A549 (cell line): ENCODE results near the gene SLC1A3. TPM values are rescaled to one million over a fixed set of nuclear protein-coding genes. Genes with fewer than 3 reads are reported as not detected.

ENCODE experiments used
- ATAC-seq, 2 experiments: fragments of 200-7000 bp in 1 of 2; fragments of >200 bp in 1 of 2; cut with Nextera tagmentation in 1 of 2; cut with Tn5 transposase in 1 of 2; 3 replicates each; pipeline versions ENCODE4 v1.8.0 to v1.9.1; 2018 to 2020; ENCODE audit warnings: mild to moderate bottlenecking in 1 of 2, moderate library complexity in 1 of 2
- CTCF ChIA-PET: fragments of 300-600 bp; sonication (Branson Sonifier 250); formaldehyde crosslinking; extraction: SDS; loops from one replicate; lab custom pipeline; 2021; ENCODE audit warnings: antibody characterized with exemption, inconsistent platforms; lab: Yijun Ruan, JAX
- POLR2A ChIA-PET: fragments of 350-600 bp; formaldehyde crosslinking; extraction: SDS; loops from one replicate; lab custom pipeline; 2021; ENCODE audit warnings: antibody characterized with exemption, inconsistent platforms; lab: Yijun Ruan, JAX
- DNase-seq, 2 experiments: peaks; one replicate each; pipeline versions ENCODE4 v3.0.0 to v3.0.0-alpha.2; 2011 to 2016; ENCODE audit warnings: low read depth in 1 of 2, low spot score in 1 of 2
- FAIRE-seq: peaks from 2 replicates; lab custom pipeline; 2011; peaks lifted over from hg19 to GRCh38; lab: Jason Lieb, UNC
- H3K27ac ChIP-seq, 2 experiments: fragments of >200 bp; sonication (Bioruptor Twin); formaldehyde crosslinking; 3 replicates each; pipeline ENCODE4 v1.5.1; 2016 to 2017
- H3K4me1 ChIP-seq: fragments of >200 bp; sonication (Bioruptor Twin); formaldehyde crosslinking; 3 replicates; pipeline ENCODE4 v1.6.1; 2016
- H3K4me2 ChIP-seq: fragments of >200 bp; sonication (Bioruptor Twin); formaldehyde crosslinking; 3 replicates; pipeline ENCODE4 v1.6.1; 2016
- H3K4me3 ChIP-seq: fragments of >200 bp; sonication (Bioruptor Twin); formaldehyde crosslinking; 3 replicates; pipeline ENCODE4 v1.5.1; 2016
- H3K9me3 ChIP-seq: fragments of >200 bp; sonication (Bioruptor Twin); formaldehyde crosslinking; 3 replicates; pipeline ENCODE4 v1.6.1; 2016
- BHLHE40 ChIP-seq: IDR thresholded peaks from 2 replicates; pipeline ENCODE4 v1.6.1; 2012; ENCODE audit warnings: low read depth, low read length, inconsistent platforms
- CHD2 ChIP-seq: fragments of 150-350 bp; IDR thresholded peaks from 2 replicates; pipeline ENCODE4 v1.6.1; 2014; ENCODE audit warnings: low read length; ENCODE audit not compliant: partially characterized antibody
- E2F6 ChIP-seq: IDR thresholded peaks from 2 replicates; pipeline ENCODE4 v1.6.1; 2012; ENCODE audit warnings: low read depth, borderline replicate concordance
- EHF ChIP-seq: fragments of 250-450 bp; sonication (Bioruptor Pico); IDR thresholded peaks from 2 replicates; pipeline ENCODE4 v1.5.0; 2020; ENCODE audit warnings: mild to moderate bottlenecking
- HMGXB4 ChIP-seq: fragments of 250-450 bp; sonication (Bioruptor Pico); IDR thresholded peaks from 2 replicates; pipeline ENCODE4 v1.5.0; 2021; ENCODE audit warnings: mild to moderate bottlenecking, moderate library complexity, borderline replicate concordance
- HOXB13 ChIP-seq: fragments of 250-450 bp; sonication (Bioruptor Pico); IDR thresholded peaks from 2 replicates; pipeline ENCODE4 v1.5.0; 2020; ENCODE audit warnings: low read depth, mild to moderate bottlenecking, moderate library complexity
- JUN ChIP-seq, 2 experiments: fragments of >200 bp; sonication (Bioruptor Twin); formaldehyde crosslinking; IDR thresholded peaks; 2 replicates in 1 of 2; 3 replicates in 1 of 2; pipeline ENCODE4 v1.6.1; 2016 to 2017
- NPAS2 ChIP-seq: fragments of 250-450 bp; sonication (Bioruptor Pico); IDR thresholded peaks from 2 replicates; pipeline ENCODE4 v1.8.0; 2022; ENCODE audit warnings: mild to moderate bottlenecking, moderate library complexity, borderline replicate concordance
- PBX3 ChIP-seq: IDR thresholded peaks from 2 replicates; pipeline ENCODE4 v1.6.1; 2012
- RNF2 ChIP-seq: fragments of 200-600 bp; sonication (generic); IDR thresholded peaks from 2 replicates; pipeline ENCODE4 v1.6.1; 2016; ENCODE audit warnings: low read depth, mild to moderate bottlenecking, antibody characterized with exemption, moderate library complexity, borderline replicate concordance
- SMC3 ChIP-seq: fragments of >200 bp; sonication (Bioruptor Twin); formaldehyde crosslinking; IDR thresholded peaks from 3 replicates; pipeline ENCODE4 v1.6.1; 2018; ENCODE audit warnings: inconsistent platforms
- USF2 ChIP-seq: fragments of 450-650 bp; IDR thresholded peaks from 2 replicates; pipeline ENCODE4 v1.6.1; 2014; ENCODE audit warnings: antibody characterized with exemption
- ZFP36 ChIP-seq: fragments of 450-650 bp; IDR thresholded peaks from 2 replicates; pipeline ENCODE4 v1.6.1; 2014; ENCODE audit warnings: borderline replicate concordance; ENCODE audit not compliant: partially characterized antibody
- WGBS: methylation state at CpG from one replicate; pipeline ENCODE4 v1.1.6; 2017; ENCODE audit errors: missing lambda C conversion rate; 5-methylcytosine and 5-hydroxymethylcytosine counted together
- polyA plus RNA-seq, 4 experiments: library from polyadenylated mRNA; depleted of rRNA in 3 of 4; stranded (reverse); fragments of >200 nt; fragmentation: RNase III in 1 of 4; extraction: RNeasy Plus Mini Kit Qiagen cat#74134 plus additional on column Dnase treatment in 1 of 4; gene quantifications; 2 replicates in 3 of 4; 3 replicates in 1 of 4; pipeline ENCODE4 v1.2.3, GENCODE V29; 2011 to 2017

SLC1A3 gene
- polyA plus RNA-seq, 2 of the 4 experiments (the other 2 are of a cell fraction): not detected

- Histone ChIP-seq H3K27ac (no peak overlapping the region), H3K4me1 (no peaks in the 10 kb centered on the region), H3K9me3 (no peaks in the 10 kb centered on the region), H3K4me2 (no peak overlapping the region), H3K4me3 (no peak overlapping the region)
- POLR2A ChIA-PET: no interaction called here
- TF ChIP-seq PBX3 (no peak), USF2 (peak; percentile 62)
- 49% methylated on average over 6 of the region's 6 CpGs for WGBS
- FAIRE-seq (no peak), ATAC-seq (peak in 1 of 2 experiments; percentile 69; a peak in 3 of 6 replicates), DNase-seq (peak; percentile 25 to 37)
- CTCF ChIA-PET: interaction anchor here (1.0 to 2.4 kb wide), 7 partner anchors 10 to 281 kb away, joined by 3 to 9 read pairs (median 6); no protein-coding TSS in a partner anchor
Observed at GRCh38 chr5:36724467-36725332, 118.3 kb downstream of the SLC1A3 start.

- Histone ChIP-seq H3K27ac (no peak overlapping the region), H3K4me1 (no peaks in the 10 kb centered on the region), H3K9me3 (no peaks in the 10 kb centered on the region), H3K4me2 (no peak overlapping the region), H3K4me3 (no peak overlapping the region)
- DNase-seq (no peak), FAIRE-seq (no peak), ATAC-seq (no peak)
- WGBS: 24% methylated on average over 1 of the region's 1 CpG
- ChIA-PET CTCF (interaction anchor here (1.9 kb wide), 1 partner anchor 281 kb away, joined by 4 read pairs; no protein-coding TSS in a partner anchor), POLR2A (no interaction called here)
- TF ChIP-seq NPAS2 (CRISPR knock-in tag) (no peak), ZFP36 (no peak), PBX3 (no peak), CHD2 (no peak), RNF2 (no peak), JUN (IDR thresholded peaks at IDR 0.05) (no peak), HOXB13 (CRISPR knock-in tag) (no peak), E2F6 (no peak), HMGXB4 (CRISPR knock-in tag) (no peak)
Observed at GRCh38 chr5:36726317-36726716, 119.9 kb downstream of the SLC1A3 start.

- FAIRE-seq: no peak
- no peak for ATAC-seq
- CTCF ChIA-PET: interaction anchor here (1.9 kb wide), 1 partner anchor 281 kb away, joined by 4 read pairs; no protein-coding TSS in a partner anchor
- POLR2A ChIA-PET: no interaction called here
- no peak for TF ChIP-seq SMC3
- TF ChIP-seq BHLHE40: no peak
- no peak for TF ChIP-seq PBX3
- TF ChIP-seq EHF (CRISPR knock-in tag): no peak
- TF ChIP-seq JUN (IDR thresholded peaks at IDR 0.05): no peak
- H3K9me3 ChIP-seq: no peaks in the 10 kb centered on the region
- WGBS: 27% methylated on average over 1 of the region's 1 CpG
- no peaks in the 10 kb centered on the region for H3K4me1 ChIP-seq
- no peak overlapping the region for H3K4me3 ChIP-seq
- H3K27ac ChIP-seq: no peak overlapping the region
- H3K4me2 ChIP-seq: no peak overlapping the region
- no peak for DNase-seq
Observed at GRCh38 chr5:36726767-36727166, 120.4 kb downstream of the SLC1A3 start.
